ENCODE measurements around the gene FRMPD1.

Gene FRMPD1

GRCh38 chr9:37730256-37730655 is 79.5 kb downstream of the FRMPD1 start:
- no peak overlapping the region for H2AFZ ChIP-seq (ENCODE audit: low read length)
- H3K27me3 ChIP-seq (ENCODE audit: insufficient read depth, low read length) = peaks cover 8% of the 10 kb centered on the region; the same call in 1 of the 2 replicates
- H3F3A ChIP-seq (ENCODE audit: insufficient read depth, low read length) = no peaks in the 10 kb centered on the region
- no peaks in the 10 kb centered on the region for H3K9me3 ChIP-seq (ENCODE audit: low read length)
- H3K36me3 ChIP-seq (ENCODE audit: insufficient read depth, low read length) = no peaks in the 10 kb centered on the region
- no peaks in the 10 kb centered on the region for H3K4me1 ChIP-seq (ENCODE audit: insufficient read depth, low read length, severe bottlenecking)
- H3K79me2 ChIP-seq (ENCODE audit: insufficient read depth, low read length) = no peaks in the 10 kb centered on the region
- H4K20me1 ChIP-seq (ENCODE audit: insufficient read depth, low read length) = no peaks in the 10 kb centered on the region
- no peak overlapping the region for H3K27ac ChIP-seq (ENCODE audit: low read depth, low read length, poor library complexity, severe bottlenecking)
- TF ChIP-seq EZH2 (IDR thresholded peaks at IDR 0.05; ENCODE audit: borderline replicate concordance, low read length) = no peak
- no peak for TF ChIP-seq CTCF (IDR thresholded peaks at IDR 0.05; ENCODE audit: low read length)
- H3K9ac ChIP-seq (ENCODE audit: low read length) = no peak overlapping the region
- H3K4me3 ChIP-seq (ENCODE audit: low read depth, low read length, poor library complexity, severe bottlenecking) = no peak overlapping the region
- H3K9me2 ChIP-seq (ENCODE audit: low read depth, low read length) = no peaks in the 10 kb centered on the region
- H3K4me2 ChIP-seq (ENCODE audit: low read length) = no peak overlapping the region

- Histone ChIP-seq H3K27me3 (ENCODE audit: insufficient read depth, low read length) (peaks cover 8% of the 10 kb centered on the region; the same call in 1 of the 2 replicates), H3K36me3 (ENCODE audit: insufficient read depth, low read length) (no peaks in the 10 kb centered on the region), H2AFZ (ENCODE audit: low read length) (no peak overlapping the region), H3K9me2 (ENCODE audit: low read depth, low read length) (no peaks in the 10 kb centered on the region), H3K9ac (ENCODE audit: low read length) (no peak overlapping the region), H3K4me2 (ENCODE audit: low read length) (no peak overlapping the region), H3K27ac (ENCODE audit: low read depth, low read length, poor library complexity, severe bottlenecking) (no peak overlapping the region), H3K79me2 (ENCODE audit: insufficient read depth, low read length) (no peaks in the 10 kb centered on the region), H3K4me3 (ENCODE audit: low read depth, low read length, poor library complexity, severe bottlenecking) (no peak overlapping the region), H3K9me3 (ENCODE audit: low read length) (no peaks in the 10 kb centered on the region), H4K20me1 (ENCODE audit: insufficient read depth, low read length) (no peaks in the 10 kb centered on the region), H3F3A (ENCODE audit: insufficient read depth, low read length) (no peaks in the 10 kb centered on the region), H3K4me1 (ENCODE audit: insufficient read depth, low read length, severe bottlenecking) (no peaks in the 10 kb centered on the region)
- no peak for TF ChIP-seq CTCF (IDR thresholded peaks at IDR 0.05; ENCODE audit: low read length)
- no peak for TF ChIP-seq EZH2 (IDR thresholded peaks at IDR 0.05; ENCODE audit: borderline replicate concordance, low read length)
These were observed 80.1 kb downstream of the FRMPD1 start for GRCh38 chr9:37730839-37731238.

- Histone ChIP-seq H3K9ac (ENCODE audit: low read length) (no peak overlapping the region), H3K4me2 (ENCODE audit: low read length) (no peak overlapping the region), H3K9me3 (ENCODE audit: low read length) (no peaks in the 10 kb centered on the region), H3K27ac (ENCODE audit: low read depth, low read length, poor library complexity, severe bottlenecking) (no peak overlapping the region), H3K4me3 (ENCODE audit: low read depth, low read length, poor library complexity, severe bottlenecking) (no peak overlapping the region), H3K27me3 (ENCODE audit: insufficient read depth, low read length) (peaks cover 8% of the 10 kb centered on the region; the same call in 1 of the 2 replicates), H4K20me1 (ENCODE audit: insufficient read depth, low read length) (no peaks in the 10 kb centered on the region), H3K9me2 (ENCODE audit: low read depth, low read length) (no peaks in the 10 kb centered on the region), H3K36me3 (ENCODE audit: insufficient read depth, low read length) (no peaks in the 10 kb centered on the region), H3K4me1 (ENCODE audit: insufficient read depth, low read length, severe bottlenecking) (no peaks in the 10 kb centered on the region), H2AFZ (ENCODE audit: low read length) (no peak overlapping the region), H3F3A (ENCODE audit: insufficient read depth, low read length) (no peaks in the 10 kb centered on the region), H3K79me2 (ENCODE audit: insufficient read depth, low read length) (no peaks in the 10 kb centered on the region)
- TF ChIP-seq CTCF (IDR thresholded peaks at IDR 0.05; ENCODE audit: low read length) = no peak
- no peak for TF ChIP-seq EZH2 (IDR thresholded peaks at IDR 0.05; ENCODE audit: borderline replicate concordance, low read length)
These were observed 81.5 kb downstream of the FRMPD1 start for GRCh38 chr9:37732086-37732741.

All from OCI-LY1 (cell line).